RWPE1 (cell line): Measurements from ENCODE around the gene PAQR9.

Experiments
- CTCF ChIA-PET: fragments of 350-600 bp; sonication (Branson Sonifier 250); formaldehyde crosslinking; extraction: SDS; loops from one replicate; lab custom pipeline; 2021; lab: Yijun Ruan, JAX
- POLR2A ChIA-PET: fragments of 400-600 bp; formaldehyde crosslinking; extraction: SDS; loops from one replicate; lab custom pipeline; 2020; ENCODE audit warnings: antibody characterized with exemption; ENCODE audit not compliant: low non-redundant PET; lab: Yijun Ruan, JAX
- DNase-seq: peaks from one replicate; pipeline ENCODE4 v3.0.0; 2012; ENCODE audit warnings: low spot score
- H3K27ac ChIP-seq: fragments of 450-650 bp; 2 replicates; pipeline ENCODE4 v1.5.1; 2017
- TF ChIP-seq, protein P1 (sequence below): fragments of 450-650 bp; conservative IDR thresholded peaks from 2 replicates; pipeline ENCODE4 v1.5.1; 2017; ENCODE audit warnings: low read depth, mild to moderate bottlenecking

Gene PAQR9

DNA sequence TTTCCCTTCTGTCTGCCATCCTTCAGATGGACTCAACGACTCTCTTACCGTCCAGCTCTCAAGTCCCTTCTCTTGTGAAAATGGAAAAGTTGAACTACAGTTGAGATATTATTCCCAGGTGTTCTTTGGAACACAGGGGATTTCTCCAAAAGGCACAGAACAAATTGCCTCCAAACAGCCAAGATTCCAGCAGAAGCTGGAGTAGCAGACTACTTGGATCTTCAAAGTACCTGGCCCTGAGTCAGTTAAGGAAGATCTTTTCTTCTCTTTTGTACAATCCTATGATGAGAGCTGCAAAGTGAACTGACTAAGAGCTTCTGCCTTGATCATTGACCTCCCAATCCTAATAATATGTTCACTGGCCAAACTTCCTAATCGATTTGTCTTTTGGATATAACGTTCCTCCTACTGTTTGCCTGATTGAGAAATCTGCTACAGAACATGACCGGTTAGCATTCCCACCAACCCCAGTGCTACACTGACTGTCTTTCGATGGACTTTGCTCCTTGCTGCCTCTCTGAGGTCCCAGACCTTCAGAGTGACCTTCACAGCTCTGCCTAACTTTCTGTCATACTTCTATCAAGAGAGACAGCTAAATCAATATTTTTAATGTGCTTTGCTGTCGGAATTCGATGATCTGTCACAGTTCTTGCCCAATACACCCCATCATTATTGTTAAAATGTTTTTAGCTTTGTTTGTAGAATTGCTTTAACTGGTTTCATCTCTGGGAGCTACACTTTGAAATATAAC, 21.9 kb downstream of the PAQR9 start:
- no peak for DNase-seq
- TF ChIP-seq, protein P1, sequence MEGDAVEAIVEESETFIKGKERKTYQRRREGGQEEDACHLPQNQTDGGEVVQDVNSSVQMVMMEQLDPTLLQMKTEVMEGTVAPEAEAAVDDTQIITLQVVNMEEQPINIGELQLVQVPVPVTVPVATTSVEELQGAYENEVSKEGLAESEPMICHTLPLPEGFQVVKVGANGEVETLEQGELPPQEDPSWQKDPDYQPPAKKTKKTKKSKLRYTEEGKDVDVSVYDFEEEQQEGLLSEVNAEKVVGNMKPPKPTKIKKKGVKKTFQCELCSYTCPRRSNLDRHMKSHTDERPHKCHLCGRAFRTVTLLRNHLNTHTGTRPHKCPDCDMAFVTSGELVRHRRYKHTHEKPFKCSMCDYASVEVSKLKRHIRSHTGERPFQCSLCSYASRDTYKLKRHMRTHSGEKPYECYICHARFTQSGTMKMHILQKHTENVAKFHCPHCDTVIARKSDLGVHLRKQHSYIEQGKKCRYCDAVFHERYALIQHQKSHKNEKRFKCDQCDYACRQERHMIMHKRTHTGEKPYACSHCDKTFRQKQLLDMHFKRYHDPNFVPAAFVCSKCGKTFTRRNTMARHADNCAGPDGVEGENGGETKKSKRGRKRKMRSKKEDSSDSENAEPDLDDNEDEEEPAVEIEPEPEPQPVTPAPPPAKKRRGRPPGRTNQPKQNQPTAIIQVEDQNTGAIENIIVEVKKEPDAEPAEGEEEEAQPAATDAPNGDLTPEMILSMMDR, result no peak
- CTCF ChIA-PET, result interaction anchor here (0.6 kb wide), 2 partner anchors 212 to 761 kb away, joined by 4 to 6 read pairs; no protein-coding TSS in a partner anchor
- POLR2A ChIA-PET, result no interaction called here
- H3K27ac ChIP-seq, result no peak overlapping the region

- ChIA-PET POLR2A (no interaction called here), CTCF (interaction anchor here (0.6 kb wide), 1 partner anchor 730 kb away, joined by 3 read pairs; no protein-coding TSS in a partner anchor)
- H3K27ac ChIP-seq, result no peak overlapping the region
- TF ChIP-seq, protein P1, result no peak
- no peak for DNase-seq
Measured at GRCh38 chr3:142940472-142940871, 23.0 kb downstream of the PAQR9 start.

DNA sequence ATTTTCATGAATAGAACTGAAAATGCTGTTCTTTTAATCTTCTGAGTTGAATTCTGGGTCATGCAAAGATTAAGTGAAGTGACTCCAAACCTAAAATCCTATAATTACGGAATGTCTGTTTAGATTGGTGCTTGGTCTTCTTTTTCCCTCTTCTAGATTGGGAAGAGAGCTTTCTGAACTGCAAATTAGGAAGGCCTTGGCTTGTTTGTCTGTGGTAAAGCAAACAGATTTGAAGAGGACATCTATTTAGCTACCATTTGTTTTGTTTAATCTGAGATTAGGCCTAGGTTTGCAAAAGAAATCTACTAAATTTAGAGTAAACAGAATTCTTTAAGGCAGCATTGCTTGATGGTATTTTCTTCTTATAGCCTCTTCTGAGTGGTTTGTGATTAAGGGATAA, 23.5 kb downstream of the PAQR9 start:
- CTCF ChIA-PET, result interaction anchor here (0.6 to 1.2 kb wide), 4 partner anchors 27 to 731 kb away, joined by 3 to 4 read pairs (median 3); no protein-coding TSS in a partner anchor
- TF ChIP-seq, protein P1, result no peak
- no peak overlapping the region for H3K27ac ChIP-seq
- POLR2A ChIA-PET, result no interaction called here
- no peak for DNase-seq

DNA sequence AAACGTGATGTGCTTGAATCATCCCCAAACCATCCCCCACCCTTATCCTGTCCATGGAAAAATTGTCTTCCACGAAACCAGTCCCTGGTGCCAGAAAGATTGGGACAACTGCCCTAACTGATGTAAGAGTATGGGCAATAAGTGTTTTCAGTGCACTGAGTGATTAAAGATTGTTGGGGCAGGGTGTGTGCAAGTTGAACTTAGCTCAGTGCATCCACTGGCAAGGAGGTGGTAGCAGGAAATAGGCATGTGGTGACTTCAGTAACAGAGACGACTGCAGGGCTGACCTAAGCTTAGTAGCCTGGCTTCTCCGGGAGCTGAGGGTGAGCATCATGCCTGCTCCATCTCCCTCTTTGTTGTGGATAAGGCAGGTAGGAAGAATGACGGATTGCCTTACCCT, 27.5 kb downstream of the PAQR9 start:
- no peak for DNase-seq
- TF ChIP-seq, protein P1, result no peak
- H3K27ac ChIP-seq, result no peak overlapping the region
- ChIA-PET POLR2A (no interaction called here), CTCF (no interaction called here)

DNA sequence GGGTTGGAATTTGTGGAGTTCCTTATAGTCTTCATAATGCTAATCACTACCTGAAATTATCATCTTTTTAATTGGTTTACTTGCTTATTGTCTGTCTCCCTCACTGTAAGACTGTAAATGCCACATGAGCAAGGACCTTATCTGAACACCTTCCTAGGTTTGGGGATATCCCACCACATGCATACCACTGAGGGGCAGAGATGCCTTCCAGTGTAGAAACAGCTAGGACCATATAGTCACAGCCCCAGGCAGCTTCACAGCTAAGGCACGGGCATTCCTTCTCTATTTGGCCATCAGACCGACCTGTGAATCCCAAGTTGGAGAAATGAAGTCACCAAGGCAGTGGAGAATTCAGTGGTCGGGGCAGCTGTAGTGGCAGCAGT, 28.6 kb downstream of the PAQR9 start:
- POLR2A ChIA-PET, result no interaction called here
- TF ChIP-seq, protein P1, result no peak
- DNase-seq, result no peak
- no peak overlapping the region for H3K27ac ChIP-seq
- CTCF ChIA-PET, result interaction anchor here (0.6 kb wide), 1 partner anchor 71 kb away, joined by 6 read pairs; no protein-coding TSS in a partner anchor

DNA sequence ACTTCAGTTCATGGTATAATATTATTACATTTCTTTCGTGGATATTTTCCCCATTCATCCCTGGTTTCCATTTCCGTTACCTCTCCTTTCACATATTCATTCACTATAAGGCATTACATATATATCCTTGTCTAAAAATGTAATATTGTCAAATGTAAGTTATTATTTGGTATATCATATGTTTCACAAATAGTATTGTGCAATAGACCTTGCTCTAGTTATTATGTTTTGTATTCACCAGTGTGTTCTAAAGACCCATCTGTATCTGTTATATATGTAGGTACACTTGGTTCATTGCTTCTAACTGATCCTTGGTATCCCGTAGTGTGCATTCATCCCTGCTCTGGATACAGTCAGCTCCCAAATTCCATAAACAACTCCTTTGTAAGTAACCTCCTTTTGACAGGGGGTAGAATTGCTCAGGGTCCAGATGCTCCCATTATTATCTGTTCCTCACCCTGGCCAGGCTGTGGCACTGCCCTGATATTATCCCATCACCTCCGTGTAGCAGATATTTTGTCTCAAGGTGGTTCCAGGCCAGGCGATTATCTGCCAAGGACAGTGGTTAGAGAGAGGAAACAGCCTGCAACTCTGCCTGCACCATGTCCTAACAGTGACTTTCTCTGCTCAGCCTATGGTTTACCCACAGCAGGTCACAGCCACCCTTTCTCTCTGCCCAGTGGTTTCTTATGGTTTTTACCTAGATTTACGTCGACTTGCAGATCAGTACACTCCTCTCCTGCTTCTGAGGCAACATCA, 29.2 kb downstream of the PAQR9 start:
- POLR2A ChIA-PET, result no interaction called here
- TF ChIP-seq, protein P1, result no peak
- CTCF ChIA-PET, result interaction anchor here (0.6 to 1.1 kb wide), 3 partner anchors 71 to 260 kb away, joined by 3 to 6 read pairs (median 3); no protein-coding TSS in a partner anchor
- H3K27ac ChIP-seq, result no peak overlapping the region
- no peak for DNase-seq
